HG03025 (cell line): ENCODE measurements around the gene TMEM213.
"Not testable (repeated sequence)": the region's sequence is repeated elsewhere in the genome, so short reads cannot be mapped to it uniquely, and the experiment has no call there.

ENCODE experiments used
- ATAC-seq: cut with Tn5 transposase; IDR thresholded peaks from one replicate; pipeline ENCODE4 v1.9.1; 2021; ENCODE audit warnings: mild to moderate bottlenecking, moderate library complexity; ENCODE audit not compliant: unreplicated experiment, low FRiP score

TMEM213 gene

DNA sequence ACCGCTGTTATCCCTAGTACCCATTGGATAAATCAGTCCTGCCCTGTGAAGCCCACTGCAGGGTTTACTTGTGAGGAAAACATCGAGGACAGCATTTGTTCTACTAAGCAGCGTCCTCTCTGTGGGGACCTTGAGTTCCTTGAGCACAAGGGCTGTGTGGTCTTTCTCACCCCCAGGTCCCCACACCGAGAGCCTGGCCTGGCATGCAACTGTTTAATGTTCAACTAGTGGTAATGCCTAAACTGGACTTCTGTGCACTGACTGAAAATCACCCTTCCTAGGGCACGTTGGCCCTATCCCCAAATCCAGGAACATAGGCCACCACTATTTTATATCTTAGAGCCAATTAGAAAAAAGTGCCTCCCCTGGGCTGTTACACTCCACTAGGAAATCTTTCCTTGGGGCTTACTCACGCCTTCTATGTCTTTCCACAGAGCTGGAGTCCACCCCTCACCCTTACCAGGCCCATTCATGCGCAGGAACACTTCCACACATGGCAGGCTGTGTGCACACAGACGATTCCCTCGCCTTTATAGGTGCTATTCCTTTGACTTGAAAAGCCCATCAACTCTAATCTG lies 1.7 kb upstream of the TMEM213 start:
- no peak for ATAC-seq

DNA sequence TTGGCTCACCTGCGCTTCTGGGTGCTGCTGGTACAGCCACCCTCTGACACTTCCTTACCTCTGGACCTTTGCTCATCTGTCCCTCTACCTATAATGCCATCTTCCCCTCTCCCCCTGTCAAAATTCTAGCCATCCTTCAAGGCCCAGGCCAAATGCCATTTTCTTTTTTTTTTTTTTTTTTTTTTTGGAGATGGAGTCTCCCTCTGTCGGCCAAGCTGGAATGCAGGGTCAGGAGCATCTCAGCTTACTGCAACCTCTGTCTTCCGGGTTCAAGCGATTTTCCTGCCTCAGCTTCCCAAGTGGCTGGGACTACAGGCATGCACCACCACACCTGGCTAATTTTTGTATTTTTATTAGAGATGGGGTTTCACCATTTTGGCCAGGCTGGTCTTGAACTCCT lies 748 bp upstream of the TMEM213 start:
- not testable (repeated sequence) for ATAC-seq

DNA sequence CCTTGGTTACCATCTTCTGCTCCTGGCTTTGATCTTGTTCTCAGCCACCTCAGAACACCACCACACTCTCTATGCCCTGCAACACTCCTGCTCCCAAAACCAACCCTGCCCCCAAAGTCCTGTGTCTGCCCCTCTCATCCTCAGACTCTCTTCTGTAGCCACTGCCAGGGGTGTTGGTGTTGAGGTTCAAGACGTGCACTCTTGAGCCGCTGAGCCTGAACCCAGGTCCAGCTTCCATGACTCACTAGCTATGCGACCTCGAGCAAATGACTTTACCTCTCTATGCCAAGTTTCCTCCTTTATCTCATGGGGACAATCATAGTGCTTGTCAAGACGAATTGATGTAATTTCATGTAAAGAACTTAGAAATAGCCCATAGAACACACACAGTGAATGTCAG lies 1.0 kb downstream of the TMEM213 start:
- ATAC-seq: no peak

DNA sequence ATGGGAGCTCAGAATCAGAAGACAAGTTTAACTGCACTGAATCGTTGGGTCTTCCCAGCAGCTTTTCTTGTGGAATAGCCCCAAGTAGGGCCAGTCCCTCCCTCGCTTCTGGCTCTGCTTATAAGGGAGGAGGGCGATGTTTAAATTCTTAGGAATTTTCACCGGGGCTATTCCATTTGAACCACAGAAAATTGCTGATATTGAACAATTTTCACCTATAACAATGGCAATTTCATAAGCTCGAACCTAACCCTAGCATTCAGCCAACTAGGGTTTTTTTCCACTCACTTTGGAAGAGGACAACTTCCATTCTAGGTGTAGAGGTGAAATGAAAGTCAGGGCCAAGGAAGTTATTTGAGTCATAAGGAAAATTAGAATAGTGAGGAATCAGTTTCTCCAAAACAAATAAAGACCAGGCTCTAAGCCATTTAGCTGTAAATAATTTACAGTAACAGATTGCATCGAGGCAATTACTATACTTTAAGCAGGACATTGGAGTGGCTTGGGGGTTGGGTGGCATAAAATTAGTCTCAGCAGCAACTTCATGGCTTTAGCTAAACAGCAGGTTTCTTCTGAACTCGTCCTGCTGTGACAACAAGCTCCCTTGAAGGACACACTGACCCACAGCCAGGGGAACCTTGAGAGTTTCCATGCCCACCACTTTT lies 1.7 kb downstream of the TMEM213 start:
- no peak for ATAC-seq

DNA sequence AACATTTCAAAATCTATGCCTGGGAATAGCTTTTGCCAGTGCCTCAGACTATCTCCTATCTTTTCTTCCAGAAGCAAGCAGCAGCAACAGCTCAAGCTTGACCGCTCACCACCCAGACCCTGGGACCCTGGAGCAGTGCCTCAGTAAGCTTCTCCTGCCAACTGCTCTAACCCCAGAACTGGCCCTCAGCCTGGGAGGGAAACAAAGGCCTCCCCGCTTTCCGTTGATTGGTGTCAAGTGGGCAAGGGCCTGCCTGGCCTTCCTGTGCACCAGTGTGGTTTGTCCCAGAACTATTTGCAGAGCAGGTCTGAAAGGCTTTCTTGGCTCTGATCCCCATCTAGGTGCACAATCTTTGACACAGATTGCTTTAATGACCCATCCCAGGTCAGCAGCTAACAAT lies 3.5 kb downstream of the TMEM213 start:
- ATAC-seq: no peak

DNA sequence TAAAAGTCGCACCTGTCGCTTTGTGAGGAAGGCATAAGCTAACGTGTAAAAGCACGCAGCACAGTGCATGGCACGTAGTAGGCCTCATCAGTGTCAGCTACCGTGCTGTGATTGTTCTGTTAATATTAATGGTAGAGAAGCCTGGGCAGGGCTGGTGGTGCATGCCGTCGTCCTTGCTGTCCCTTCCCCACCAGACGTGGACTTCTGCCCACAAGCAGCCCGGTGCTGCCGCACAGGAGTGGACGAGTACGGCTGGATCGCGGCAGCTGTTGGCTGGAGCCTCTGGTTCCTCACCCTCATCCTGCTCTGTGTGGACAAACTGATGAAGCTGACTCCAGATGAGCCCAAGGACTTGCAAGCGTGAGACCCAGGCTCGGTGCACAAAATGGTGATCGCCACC lies 4.9 kb downstream of the TMEM213 start:
- no peak for ATAC-seq

DNA sequence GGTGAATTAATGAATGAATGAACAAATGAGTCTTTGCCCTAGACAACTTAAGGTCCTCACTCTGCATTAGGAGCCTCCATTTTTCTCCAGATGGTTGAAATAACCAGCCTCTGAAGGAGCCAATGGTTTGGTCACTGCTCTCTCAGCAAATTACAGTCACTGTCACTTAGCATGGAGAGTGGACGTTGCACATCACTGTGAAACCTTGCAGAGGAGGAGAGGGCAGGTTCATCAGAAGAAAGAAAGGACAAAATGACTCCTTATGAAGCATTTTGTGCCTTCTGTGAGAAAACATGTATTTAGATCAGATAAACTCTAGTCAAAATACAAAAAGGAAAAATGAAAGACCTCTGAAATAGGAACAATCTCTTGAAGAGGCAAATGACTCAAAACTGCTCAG lies 6.8 kb downstream of the TMEM213 start:
- no peak for ATAC-seq

DNA sequence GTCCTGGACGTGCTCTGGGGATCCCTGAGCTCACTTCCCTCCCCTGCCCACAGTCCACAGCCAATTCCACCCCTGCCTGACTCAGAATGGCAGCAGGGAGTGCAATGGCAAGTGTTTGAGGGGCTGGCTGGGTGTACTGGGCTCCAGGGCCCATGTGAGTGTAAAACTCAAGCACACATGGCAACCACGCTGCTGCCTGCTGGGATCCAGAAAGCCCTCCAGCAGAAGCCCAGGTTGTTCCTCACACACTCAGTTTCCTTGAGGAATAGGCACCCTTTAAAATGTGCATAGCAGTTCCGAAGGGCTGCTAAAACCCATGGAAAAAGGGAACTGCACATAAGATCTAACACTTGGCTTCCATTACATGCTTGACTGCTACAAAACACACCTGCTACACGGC lies 11.6 kb downstream of the TMEM213 start:
- ATAC-seq: no peak

DNA sequence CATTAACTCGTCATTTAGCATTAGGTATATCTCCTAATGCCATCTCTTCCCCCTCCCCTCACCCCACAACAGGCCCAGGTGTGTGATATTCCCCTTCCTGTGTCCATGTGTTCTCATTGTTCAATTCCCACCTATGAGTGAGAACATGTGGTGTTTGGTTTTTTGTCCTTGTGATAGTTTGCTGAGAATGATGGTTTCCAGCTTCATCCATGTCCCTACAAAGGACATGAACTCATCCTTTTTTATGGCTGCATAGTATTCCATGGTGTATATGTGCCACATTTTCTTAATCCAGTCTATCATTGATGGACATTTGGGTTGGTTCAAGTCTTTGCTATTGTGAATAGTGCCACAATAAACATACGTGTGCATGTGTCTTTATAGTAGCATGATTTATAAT lies 13.5 kb downstream of the TMEM213 start:
- not testable (repeated sequence) for ATAC-seq

DNA sequence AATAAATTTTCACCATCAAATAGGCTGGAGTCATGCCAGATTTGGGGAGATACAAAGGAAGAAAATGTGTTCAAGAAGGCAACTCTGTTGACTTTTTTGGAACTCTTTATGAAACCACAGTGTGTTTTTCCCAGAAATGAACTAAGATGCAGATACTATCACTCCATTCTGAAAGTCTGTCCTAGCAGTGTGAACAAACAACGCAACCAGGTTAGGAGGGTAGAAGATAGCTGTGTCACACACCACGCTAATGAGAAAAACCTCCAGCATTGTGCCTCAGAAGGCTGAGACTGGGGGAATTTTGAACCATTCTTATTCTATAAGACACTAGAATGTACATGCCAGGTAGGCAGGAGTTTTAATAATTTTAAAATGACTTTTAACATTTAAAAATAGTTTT lies 16.2 kb downstream of the TMEM213 start:
- ATAC-seq: no peak

DNA sequence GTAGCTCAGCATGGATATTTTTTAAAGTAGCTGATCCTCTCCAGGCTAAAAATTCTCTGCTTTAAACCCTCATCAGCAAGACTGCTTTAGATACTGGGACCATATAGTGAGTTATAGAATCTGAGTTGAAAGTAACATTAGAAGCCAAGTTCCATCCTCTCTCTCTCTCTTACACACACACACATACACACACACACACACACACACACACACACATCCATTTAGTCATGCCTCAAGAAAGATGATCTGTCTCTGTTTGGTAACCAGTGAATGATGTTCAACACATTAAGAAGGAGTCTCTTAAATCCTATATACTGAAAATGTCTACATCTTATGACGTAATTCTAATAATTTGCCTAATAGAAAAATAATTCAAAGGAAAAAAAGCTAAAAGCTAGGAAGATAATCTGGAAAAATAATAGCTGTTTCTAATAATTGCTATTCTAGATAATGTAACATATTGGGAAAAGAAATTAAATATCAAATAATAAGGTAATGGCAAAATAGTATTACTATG lies 17.1 kb downstream of the TMEM213 start:
- no peak for ATAC-seq

DNA sequence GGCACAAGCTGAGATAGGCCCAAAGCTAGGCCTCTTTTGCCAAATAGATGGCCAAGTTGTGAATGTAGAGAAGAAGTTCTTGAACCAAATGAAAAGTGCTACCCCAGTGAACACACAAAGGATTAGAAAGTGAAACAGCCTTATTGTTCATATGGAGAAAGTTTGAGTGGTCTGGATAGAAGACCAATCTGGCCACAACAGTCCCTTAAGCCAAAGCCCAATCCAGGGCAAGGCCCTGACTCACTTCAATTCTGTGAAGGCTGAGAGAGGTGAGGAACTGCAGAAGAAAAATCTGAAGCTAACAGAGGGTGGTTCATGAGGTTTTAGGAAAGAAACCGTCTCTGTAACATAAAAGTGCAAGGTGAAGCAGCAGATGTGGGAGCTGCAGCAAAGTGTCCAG lies 18.9 kb downstream of the TMEM213 start:
- ATAC-seq: no peak

DNA sequence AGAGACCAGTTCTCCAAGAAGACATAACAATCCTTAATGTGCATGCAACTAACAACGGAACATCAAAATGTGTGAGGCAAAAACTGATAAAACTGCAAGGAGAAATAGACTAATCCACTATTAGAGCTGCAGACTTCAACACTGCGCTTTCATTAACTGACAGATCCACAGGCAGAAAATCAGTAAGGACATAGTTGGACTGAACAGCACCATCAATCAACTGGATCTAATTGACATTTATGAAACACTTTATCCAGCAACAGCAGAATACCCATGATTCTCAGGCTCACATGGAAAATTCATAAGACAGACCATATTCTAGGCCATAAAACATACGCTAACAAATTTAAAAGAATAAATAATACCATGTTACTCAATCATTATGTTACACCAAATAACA lies 21.8 kb downstream of the TMEM213 start:
- ATAC-seq: no peak

DNA sequence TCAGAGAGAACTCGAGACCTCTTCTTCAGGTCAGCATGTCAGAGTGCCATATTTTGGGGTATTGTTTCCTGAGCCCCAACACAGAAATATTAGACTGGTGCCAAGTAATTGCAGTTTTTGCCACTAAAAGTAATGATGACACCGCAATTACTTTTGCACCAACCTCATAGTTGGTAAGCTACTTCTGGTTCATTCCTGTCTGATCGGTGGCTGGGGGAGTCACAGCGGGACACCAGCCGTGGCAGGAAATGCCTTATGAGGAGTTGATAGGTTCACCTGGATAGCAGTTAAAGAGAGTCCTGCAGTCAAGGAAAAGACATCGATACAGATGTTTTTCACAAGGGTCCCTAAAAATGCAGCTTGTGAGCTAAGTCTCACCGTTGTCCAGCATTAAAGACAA lies 24.1 kb downstream of the TMEM213 start:
- no peak for ATAC-seq

DNA sequence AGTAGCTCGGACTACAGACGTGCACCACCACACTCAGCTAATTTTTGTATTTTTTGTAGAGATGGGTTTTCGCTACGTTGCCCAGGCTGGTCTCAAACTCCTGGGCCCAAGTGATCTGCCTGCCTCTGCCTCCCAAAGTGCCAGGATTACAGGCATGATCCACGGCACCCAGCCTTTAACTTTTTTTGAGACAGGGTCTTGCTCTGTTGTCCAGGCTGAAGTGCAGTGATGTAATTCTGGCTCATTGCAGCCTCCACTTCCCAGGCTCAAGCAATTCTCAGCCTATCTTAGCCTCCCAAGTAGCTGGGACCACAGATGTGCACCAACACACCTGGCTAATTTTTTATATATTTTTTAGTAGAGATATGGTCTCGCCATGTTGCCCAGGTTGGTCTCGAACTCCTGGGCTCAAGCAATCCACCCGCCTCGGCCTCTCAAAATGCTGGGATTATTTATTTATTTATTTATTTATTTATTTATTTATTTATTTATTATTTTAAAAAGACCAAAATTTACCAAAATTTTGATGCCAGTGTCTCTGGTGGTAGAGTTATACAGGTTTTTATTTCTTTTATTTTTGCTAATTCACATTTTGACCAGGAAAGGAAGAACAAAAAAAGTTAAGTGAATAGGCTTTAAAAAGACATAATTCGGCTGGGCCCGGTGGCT lies 25.2 kb downstream of the TMEM213 start:
- ATAC-seq: no peak

DNA sequence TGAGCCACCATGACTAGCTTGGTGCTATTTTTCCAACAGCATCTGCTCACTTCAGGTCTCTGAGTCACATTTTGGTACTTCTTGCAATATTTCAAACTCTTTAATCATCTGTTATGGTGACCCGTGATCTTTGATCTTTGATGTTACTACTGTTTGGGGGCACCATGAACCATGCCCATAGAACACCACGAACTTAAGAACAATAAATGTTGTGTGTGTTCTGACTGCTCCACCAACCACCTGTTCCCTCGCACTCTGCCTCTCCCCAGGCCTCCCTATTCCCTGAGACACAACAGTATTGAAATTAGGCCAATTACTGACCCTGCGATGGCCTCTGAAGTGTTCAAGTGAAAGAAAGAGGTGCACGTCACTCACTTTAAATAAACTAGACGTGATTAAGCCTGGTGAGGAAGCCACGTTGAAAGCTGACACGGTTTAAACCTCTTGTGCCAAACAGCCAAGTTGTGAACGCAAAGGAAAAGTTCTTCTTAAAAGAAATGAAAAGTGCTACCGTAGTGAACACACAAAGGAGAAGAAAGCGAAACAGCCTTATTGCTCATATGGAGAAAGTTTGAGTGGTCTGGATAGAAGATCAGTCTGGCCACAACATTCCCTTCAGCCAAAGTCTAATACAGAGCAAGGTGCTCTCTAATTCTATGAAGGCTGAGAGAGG lies 27.4 kb downstream of the TMEM213 start:
- no peak for ATAC-seq

DNA sequence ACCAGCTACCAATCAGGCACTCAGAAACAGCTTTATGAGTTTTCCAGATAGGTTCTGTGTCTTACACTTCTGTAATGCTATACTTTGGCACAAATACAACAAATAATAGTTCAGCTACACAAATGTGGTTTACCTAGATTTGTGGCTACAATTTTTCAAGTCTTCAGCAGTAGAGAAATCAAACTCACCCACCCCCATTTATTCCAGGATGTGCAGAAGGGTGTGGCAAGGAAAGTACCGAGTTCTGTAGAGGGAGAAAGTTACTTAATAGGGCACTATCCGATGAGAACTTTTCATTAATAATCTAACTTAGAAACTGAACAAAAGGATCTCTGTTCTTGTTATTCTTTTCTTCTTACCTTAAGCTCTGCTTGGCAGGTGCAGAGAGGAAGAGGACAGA lies 30.5 kb downstream of the TMEM213 start:
- ATAC-seq: no peak

DNA sequence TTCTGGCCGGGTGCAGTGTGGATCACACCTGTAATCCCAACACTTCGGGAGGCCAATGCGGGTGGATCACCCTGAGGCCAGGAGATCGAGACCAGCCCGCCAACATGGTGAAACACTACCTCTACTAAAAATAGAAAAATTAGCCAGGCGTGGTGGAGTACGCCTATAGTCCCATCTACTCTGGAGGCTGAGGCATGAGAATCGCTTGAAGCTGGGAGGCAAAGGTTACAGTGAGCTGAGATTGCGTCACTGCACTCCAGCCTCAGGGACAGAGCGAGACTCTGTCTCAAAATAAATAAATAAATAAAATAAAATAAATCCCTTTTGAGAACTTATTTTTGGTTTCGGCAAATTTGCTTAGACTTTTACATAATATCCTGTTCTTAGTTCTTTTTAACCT lies 31.5 kb downstream of the TMEM213 start:
- ATAC-seq: no peak

DNA sequence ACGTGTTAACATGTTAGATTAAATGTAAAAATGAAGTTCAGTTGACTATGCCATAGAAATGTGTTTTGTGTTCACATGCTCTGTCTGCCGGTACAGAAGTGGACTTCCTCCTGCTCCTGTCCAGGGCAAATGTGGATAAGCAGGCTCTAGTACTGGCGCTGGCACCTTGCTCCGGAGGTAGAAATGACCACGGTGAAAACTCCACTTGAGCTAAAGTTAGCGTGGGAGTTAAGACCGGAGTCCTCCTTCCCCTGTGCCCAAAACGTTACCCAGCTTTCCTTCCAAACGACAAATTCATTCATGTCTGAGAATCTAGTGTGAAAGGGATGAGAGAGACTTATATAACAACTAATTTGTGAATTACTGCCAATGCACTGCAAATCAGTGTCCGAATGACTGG lies 35.2 kb downstream of the TMEM213 start:
- ATAC-seq: no peak

DNA sequence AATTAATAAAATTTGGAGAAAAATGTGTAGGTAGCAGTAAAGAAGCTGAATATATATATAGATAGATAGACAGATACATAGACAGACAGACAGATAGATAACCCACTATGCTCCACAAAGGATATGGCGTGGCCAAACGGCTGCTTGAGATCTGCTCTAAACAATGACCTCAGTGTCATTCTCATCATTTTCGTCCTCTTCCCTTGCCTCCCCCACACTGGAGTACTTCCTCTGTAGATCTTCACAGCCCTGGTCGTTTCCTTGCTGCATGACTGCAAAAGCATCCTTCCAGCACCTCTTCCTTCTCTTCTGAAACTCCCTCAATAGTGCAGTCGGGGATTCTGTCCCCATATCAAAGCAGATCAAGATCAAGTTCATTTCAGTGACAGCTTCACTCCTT lies 35.8 kb downstream of the TMEM213 start:
- no peak for ATAC-seq

DNA sequence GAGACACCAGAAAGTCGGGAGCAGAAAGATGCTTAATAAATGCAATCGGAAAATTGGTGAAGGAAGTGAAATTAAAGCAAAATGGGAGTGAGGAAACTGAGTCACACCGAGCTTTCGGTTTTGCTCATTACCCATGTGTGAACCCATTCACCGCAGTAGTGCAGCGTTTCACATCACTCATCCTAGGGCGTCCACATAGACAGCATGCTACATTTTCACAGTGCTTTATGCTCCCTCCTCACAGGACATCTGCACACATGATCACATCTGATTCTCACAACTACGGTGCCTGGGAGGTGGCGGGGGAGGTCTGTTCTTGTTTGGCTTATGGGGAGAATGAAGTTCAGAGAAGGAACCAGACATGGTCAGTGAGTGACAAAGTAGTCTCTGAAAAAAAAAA lies 36.8 kb downstream of the TMEM213 start:
- no peak for ATAC-seq
